ENCODE results near the gene LCP1.

DNA sequence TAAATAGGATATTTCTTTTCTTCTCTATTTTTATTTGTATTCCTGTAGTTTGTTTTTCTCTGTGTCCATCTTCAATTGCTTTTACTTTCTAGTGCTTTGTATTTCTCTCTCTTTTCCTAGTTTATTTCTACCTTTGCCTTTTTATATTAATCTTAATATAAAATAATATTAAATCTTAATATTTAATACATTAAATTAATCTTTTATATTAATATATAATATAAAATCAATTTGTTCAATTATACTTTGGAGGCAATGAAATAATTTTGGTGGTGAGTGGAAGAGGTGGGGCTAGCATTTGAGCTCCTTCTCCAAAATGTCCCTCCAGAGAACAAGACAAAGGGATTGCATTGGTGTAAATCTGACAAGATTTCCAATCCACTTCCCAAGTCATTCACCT, 70.8 kb downstream of the LCP1 start:
- TF ChIP-seq POLR2AphosphoS5 (IDR thresholded peaks at IDR 0.05; ENCODE audit: borderline replicate concordance, low read depth, low read length) (no peak), EZH2 (IDR thresholded peaks at IDR 0.05) (no peak), FOXP2 (optimal IDR thresholded peaks at IDR 0.05; ENCODE audit: control extremely low read depth, extremely low read length, insufficient read depth) (no peak)
